H1 (cell line): Measurements from ENCODE around the gene HS3ST3B1. TPM values are rescaled to one million over a fixed set of nuclear protein-coding genes. Genes with fewer than 3 reads are reported as not detected.

Source experiments
- CTCF ChIA-PET: fragments of 300-600 bp; sonication (Branson Sonifier 250); formaldehyde crosslinking; loops from one replicate; lab custom pipeline; 2021; ENCODE audit not compliant: partially characterized antibody; lab: Charles Lee
- POLR2A ChIA-PET: fragments of 300-600 bp; sonication (Branson Sonifier 250); formaldehyde crosslinking; loops from one replicate; lab custom pipeline; 2021; ENCODE audit warnings: inconsistent platforms; ENCODE audit not compliant: partially characterized antibody; lab: Charles Lee
- DNase-seq, 2 experiments: peaks; one replicate each; pipeline versions ENCODE4 v3.0.0 to v3.0.0-alpha.2; 2010 to 2022; ENCODE audit warnings: low spot score in 2 of 2, low read depth in 1 of 2, mixed read lengths in 1 of 2
- FAIRE-seq: peaks from 2 replicates; lab custom pipeline; 2011; peaks lifted over from hg19 to GRCh38; lab: Jason Lieb, UNC
- H2AFZ ChIP-seq: 2 replicates; pipeline ENCODE4 v1.8.1; 2012; ENCODE audit warnings: low read length, inconsistent platforms
- H2AK5ac ChIP-seq: 2 replicates; pipeline ENCODE4 v1.6.1; 2013; ENCODE audit warnings: low read depth, low read length
- H2BK120ac ChIP-seq: replicated peaks from 2 replicates; pipeline ENCODE3; 2013; ENCODE audit warnings: low read depth, low read length, inconsistent platforms
- H2BK12ac ChIP-seq: 2 replicates; pipeline ENCODE4 v1.6.1; 2013; ENCODE audit warnings: low read depth, low read length
- H2BK15ac ChIP-seq: 2 replicates; pipeline ENCODE4 v1.6.1; 2013; ENCODE audit warnings: low read length
- H2BK20ac ChIP-seq: 2 replicates; pipeline ENCODE4 v1.6.1; 2013; ENCODE audit warnings: low read length
- H2BK5ac ChIP-seq: 2 replicates; pipeline ENCODE4 v1.6.1; 2013; ENCODE audit warnings: low read depth, low read length
- H3K14ac ChIP-seq: 2 replicates; pipeline ENCODE4 v1.6.1; 2013; ENCODE audit warnings: inconsistent platforms; ENCODE audit not compliant: insufficient read length
- H3K18ac ChIP-seq: 2 replicates; pipeline ENCODE4 v1.6.1; 2013; ENCODE audit warnings: low read length; ENCODE audit errors: extremely low read depth
- H3K23ac ChIP-seq: 2 replicates; pipeline ENCODE4 v1.6.1; 2013; ENCODE audit warnings: inconsistent platforms; ENCODE audit not compliant: insufficient read length
- H3K23me2 ChIP-seq: 2 replicates; pipeline ENCODE4 v1.6.1; 2013; ENCODE audit warnings: low read depth, low read length
- H3K27ac ChIP-seq: 2 replicates; pipeline ENCODE4 v1.6.1; 2011; ENCODE audit warnings: low read depth, low read length, inconsistent platforms
- H3K27me3 ChIP-seq, 4 experiments: replicated peaks in 1 of 4; 1 replicate in 1 of 4; 2 replicates in 3 of 4; pipeline versions ENCODE4 v1.6.1 to v1.8.1; 2011 to 2013; ENCODE audit warnings: low read length in 3 of 4, mild to moderate bottlenecking in 3 of 4, inconsistent platforms in 2 of 4, mixed read lengths in 2 of 4, moderate library complexity in 1 of 4; ENCODE audit not compliant: control insufficient read depth in 3 of 4, insufficient read depth in 3 of 4; ENCODE audit errors: extremely low read depth in 1 of 4
- H3K36me3 ChIP-seq, 4 experiments: 2 replicates each; pipeline versions ENCODE4 v1.6.1 to v1.8.1; 2011 to 2013; ENCODE audit warnings: mild to moderate bottlenecking in 4 of 4, low read length in 3 of 4, moderate library complexity in 2 of 4, control low read depth in 1 of 4, inconsistent platforms in 1 of 4; ENCODE audit not compliant: insufficient read depth in 4 of 4, control insufficient read depth in 2 of 4
- H3K4ac ChIP-seq: replicated peaks from 2 replicates; pipeline ENCODE3; 2013; ENCODE audit warnings: low read length, low read depth, mixed read lengths, inconsistent platforms; ENCODE audit not compliant: insufficient read length
- H3K4me1 ChIP-seq, 4 experiments: replicated peaks in 1 of 4; 1 replicate in 1 of 4; 2 replicates in 3 of 4; pipeline versions ENCODE4 v1.6.1 to v1.8.1; 2011 to 2013; ENCODE audit warnings: low read length in 3 of 4, inconsistent platforms in 2 of 4, mixed read lengths in 1 of 4; ENCODE audit not compliant: insufficient read depth in 4 of 4, control insufficient read depth in 3 of 4
- H3K4me2 ChIP-seq, 2 experiments: 2 replicates each; pipeline versions ENCODE4 v1.6.1 to v1.8.1; 2011 to 2013; ENCODE audit warnings: low read depth in 2 of 2, low read length in 2 of 2, control low read depth in 1 of 2, inconsistent platforms in 1 of 2, mild to moderate bottlenecking in 1 of 2; ENCODE audit not compliant: insufficient read depth in 1 of 2
- H3K4me3 ChIP-seq, 4 experiments: fragments of 200-600, 300-600 bp in 1 of 4; sonication (generic), shearing (Covaris generic), sonication (Bioruptor Twin) in 1 of 4; 2 replicates each; pipeline versions ENCODE4 v1.5.1 to v1.8.1; 2011 to 2016; ENCODE audit warnings: low read length in 4 of 4, low read depth in 3 of 4, control low read depth in 2 of 4, inconsistent platforms in 2 of 4, mild to moderate bottlenecking in 2 of 4, mixed read lengths in 1 of 4, moderate library complexity in 1 of 4; ENCODE audit not compliant: insufficient read depth in 2 of 4; ENCODE audit errors: extremely low read depth in 1 of 4
- H3K56ac ChIP-seq: replicated peaks from 2 replicates; pipeline ENCODE3; 2013; ENCODE audit warnings: low read depth, mild to moderate bottlenecking, mixed read lengths, low read length, inconsistent platforms; ENCODE audit not compliant: insufficient read length
- H3K79me1 ChIP-seq: 2 replicates; pipeline ENCODE4 v1.6.1; 2013; ENCODE audit warnings: low read depth, low read length, control low read depth
- H3K79me2 ChIP-seq, 2 experiments: 2 replicates each; pipeline versions ENCODE4 v1.6.1 to v1.8.1; 2012 to 2013; ENCODE audit warnings: low read length in 2 of 2, mild to moderate bottlenecking in 2 of 2, inconsistent platforms in 1 of 2; ENCODE audit not compliant: insufficient read depth in 2 of 2, control insufficient read depth in 1 of 2
- H3K9ac ChIP-seq, 4 experiments: replicated peaks in 1 of 4; 1 replicate in 1 of 4; 2 replicates in 3 of 4; pipeline versions ENCODE4 v1.6.1 to v1.8.1; 2011 to 2013; ENCODE audit warnings: low read depth in 3 of 4, low read length in 3 of 4, control low read depth in 2 of 4, mild to moderate bottlenecking in 2 of 4, moderate library complexity in 2 of 4, inconsistent platforms in 1 of 4; ENCODE audit errors: extremely low read depth in 1 of 4
- H3K9me3 ChIP-seq, 2 experiments: 2 replicates each; pipeline versions ENCODE4 v1.6.1 to v1.8.1; 2012 to 2013; ENCODE audit warnings: mild to moderate bottlenecking in 2 of 2, moderate library complexity in 2 of 2, control low read depth in 1 of 2, inconsistent platforms in 1 of 2, low read depth in 1 of 2, low read length in 1 of 2, mixed read lengths in 1 of 2; ENCODE audit not compliant: insufficient read depth in 2 of 2
- H4K20me1 ChIP-seq, 2 experiments: replicated peaks in 1 of 2; 2 replicates each; pipeline versions ENCODE3 to v1.8.1; 2011 to 2013; ENCODE audit warnings: inconsistent platforms in 2 of 2, low read length in 2 of 2, mild to moderate bottlenecking in 1 of 2; ENCODE audit not compliant: insufficient read depth in 2 of 2, control insufficient read depth in 1 of 2
- H4K5ac ChIP-seq: 2 replicates; pipeline ENCODE4 v1.6.1; 2013; ENCODE audit warnings: low read length, low read depth, mixed read lengths, inconsistent platforms; ENCODE audit not compliant: insufficient read length
- H4K8ac ChIP-seq: 2 replicates; pipeline ENCODE4 v1.8.0; 2013; ENCODE audit warnings: mild to moderate bottlenecking, moderate library complexity, low read length, inconsistent platforms; ENCODE audit not compliant: insufficient read depth; ENCODE audit errors: extremely low read depth
- H4K91ac ChIP-seq: replicated peaks from 2 replicates; pipeline ENCODE3; 2013; ENCODE audit warnings: low read length, mixed read lengths, inconsistent platforms; ENCODE audit not compliant: insufficient read length
- BACH1 ChIP-seq: IDR thresholded peaks from 2 replicates; pipeline ENCODE4 v1.6.1; 2012; ENCODE audit warnings: low read length, improper control_type of control experiment
- CHD2 ChIP-seq: IDR thresholded peaks from 2 replicates; pipeline ENCODE4 v1.6.1; 2012; ENCODE audit warnings: low read length, improper control_type of control experiment
- PHF8 ChIP-seq: fragments of 200-600 bp; sonication (generic); conservative IDR thresholded peaks from 2 replicates; pipeline ENCODE4 v1.7.1; 2012; ENCODE audit warnings: low read depth, mild to moderate bottlenecking, inconsistent platforms, low read length, moderate library complexity
- SIRT6 ChIP-seq: IDR thresholded peaks from one replicate; pipeline ENCODE4 v1.7.1; 2012; ENCODE audit warnings: low read length, inconsistent platforms
- SUZ12 ChIP-seq: fragments of 200-600 bp; sonication (generic); IDR thresholded peaks from 2 replicates; pipeline ENCODE4 v1.6.1; 2012; ENCODE audit warnings: mild to moderate bottlenecking, inconsistent platforms, low read length, moderate library complexity, mixed read lengths
- WGBS, 2 experiments: shearing (Covaris generic) in 1 of 2; methylation state at CpG; one replicate each; pipeline versions ENCODE4 v1.1.6 to v1.1.7; 2013 to 2015; ENCODE audit warnings: low lambda C conversion rate in 2 of 2, mixed read lengths in 2 of 2, inconsistent platforms in 1 of 2, low coverage in 1 of 2, missing lambda C conversion rate in 1 of 2; ENCODE audit not compliant: insufficient replicate concordance in 2 of 2, insufficient coverage in 1 of 2, insufficient read length in 1 of 2; ENCODE audit errors: extremely low coverage in 1 of 2, missing lambda C conversion rate in 1 of 2; 5-methylcytosine and 5-hydroxymethylcytosine counted together
- polyA plus RNA-seq, 7 experiments: library from polyadenylated mRNA; depleted of rRNA in 3 of 7; stranded (reverse) in 5 of 7; unstranded in 2 of 7; fragments of >200 nt in 5 of 7; fragments of 200-250 nt in 2 of 7; gene quantifications; 1 replicate in 5 of 7; 2 replicates in 1 of 7; 4 replicates in 1 of 7; pipeline versions ENCODE4 v1.2.1 to v1.2.3, GENCODE V29; 2011 to 2013; ENCODE audit warnings: missing spikeins in 2 of 7, mixed read lengths in 2 of 7
- total RNA-seq: library from RNA; stranded (reverse); fragmentation: NEBNext Ultra II Directional; extraction: Animal tissue kit (Norgen Biotek cat#: 25700); gene quantifications from 2 replicates; pipeline ENCODE4 v1.2.1, GENCODE V29; 2021

The HS3ST3B1 gene
- total and polyA plus RNA-seq, 2 of the 8 experiments (the other 6 are each of a cell fraction or from before 2014, with no cell fraction given): 4.7 to 14.4 TPM

DNA sequence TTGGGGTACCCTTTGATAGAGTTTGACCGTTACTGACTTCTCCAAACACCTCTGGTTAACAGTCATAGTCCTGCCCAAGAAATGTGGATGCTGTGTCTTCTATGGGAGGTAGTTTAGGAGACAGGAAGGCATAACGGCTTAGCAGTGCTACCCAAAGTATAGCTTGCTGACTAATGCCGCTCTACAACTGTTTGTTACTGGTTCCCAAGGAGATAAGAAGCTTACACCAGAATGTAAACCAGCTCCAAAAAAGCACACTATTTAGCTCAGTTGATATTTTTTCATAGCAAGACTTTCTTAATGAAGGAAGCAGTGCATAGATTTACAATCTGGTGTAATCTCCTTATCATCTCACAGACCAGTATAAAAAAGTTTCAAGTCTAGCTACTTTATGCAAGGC is 95.7 kb downstream of the HS3ST3B1 start:
- H2BK120ac ChIP-seq: no peak overlapping the region
- no peak overlapping the region for H2BK5ac ChIP-seq
- H3K56ac ChIP-seq: no peak overlapping the region
- peaks cover 0 to 3% of the 10 kb centered on the region in 2 experiments for H4K20me1 ChIP-seq
- H4K5ac ChIP-seq: no peak overlapping the region
- no peak overlapping the region for H4K8ac ChIP-seq
- H4K91ac ChIP-seq: no peak overlapping the region
- no peak overlapping the region for H2BK12ac ChIP-seq
- H3K9ac ChIP-seq: no peak overlapping the region
- no peak overlapping the region for H3K27ac ChIP-seq
- WGBS, 2 experiments: 90% methylated on average over 2 of the region's 3 CpGs; no CpG with 5 or more reads in 1 of the 2 experiments
- no peak for DNase-seq
- no peak overlapping the region for H2BK20ac ChIP-seq
- H2BK15ac ChIP-seq: no peak overlapping the region
- no peak for FAIRE-seq
- no peak overlapping the region for H3K4ac ChIP-seq
- peaks cover 5% of the 10 kb centered on the region; the same call in 1 of the 2 replicates for H3K23me2 ChIP-seq
- H3K23ac ChIP-seq: no peak overlapping the region
- ChIA-PET POLR2A (no interaction called here), CTCF (no interaction called here)
- H3K9me3 ChIP-seq: peaks cover 0 to 2% of the 10 kb centered on the region in 2 experiments; a peak in 1 of 4 replicates
- no peak overlapping the region for H3K4me3 ChIP-seq
- no peaks in the 10 kb centered on the region for H3K79me1 ChIP-seq
- H3K4me2 ChIP-seq: no peak overlapping the region
- no peaks in the 10 kb centered on the region for H3K79me2 ChIP-seq
- no peak overlapping the region for H2AFZ ChIP-seq
- no peaks in the 10 kb centered on the region for H3K27me3 ChIP-seq
- H3K4me1 ChIP-seq: no peaks in the 10 kb centered on the region
- H3K36me3 ChIP-seq: no peaks in the 10 kb centered on the region
- H3K14ac ChIP-seq: no peak overlapping the region
- no peak overlapping the region for H3K18ac ChIP-seq
- H2AK5ac ChIP-seq: no peak overlapping the region
- TF ChIP-seq SIRT6 (no peak), CHD2 (no peak), SUZ12 (no peak), BACH1 (no peak), PHF8 (no peak)
